NT2/D1 (cell line): ENCODE data around the gene EHD1.

Experiments
- SUZ12 ChIP-seq: IDR thresholded peaks from 2 replicates; pipeline ENCODE4 v1.6.1; 2011; ENCODE audit not compliant: insufficient read length, insufficient read depth; ENCODE audit errors: extremely low read depth
- YY1 ChIP-seq: IDR thresholded peaks from 2 replicates; pipeline ENCODE4 v1.6.1; 2011; ENCODE audit not compliant: insufficient read length, insufficient read depth

DNA sequence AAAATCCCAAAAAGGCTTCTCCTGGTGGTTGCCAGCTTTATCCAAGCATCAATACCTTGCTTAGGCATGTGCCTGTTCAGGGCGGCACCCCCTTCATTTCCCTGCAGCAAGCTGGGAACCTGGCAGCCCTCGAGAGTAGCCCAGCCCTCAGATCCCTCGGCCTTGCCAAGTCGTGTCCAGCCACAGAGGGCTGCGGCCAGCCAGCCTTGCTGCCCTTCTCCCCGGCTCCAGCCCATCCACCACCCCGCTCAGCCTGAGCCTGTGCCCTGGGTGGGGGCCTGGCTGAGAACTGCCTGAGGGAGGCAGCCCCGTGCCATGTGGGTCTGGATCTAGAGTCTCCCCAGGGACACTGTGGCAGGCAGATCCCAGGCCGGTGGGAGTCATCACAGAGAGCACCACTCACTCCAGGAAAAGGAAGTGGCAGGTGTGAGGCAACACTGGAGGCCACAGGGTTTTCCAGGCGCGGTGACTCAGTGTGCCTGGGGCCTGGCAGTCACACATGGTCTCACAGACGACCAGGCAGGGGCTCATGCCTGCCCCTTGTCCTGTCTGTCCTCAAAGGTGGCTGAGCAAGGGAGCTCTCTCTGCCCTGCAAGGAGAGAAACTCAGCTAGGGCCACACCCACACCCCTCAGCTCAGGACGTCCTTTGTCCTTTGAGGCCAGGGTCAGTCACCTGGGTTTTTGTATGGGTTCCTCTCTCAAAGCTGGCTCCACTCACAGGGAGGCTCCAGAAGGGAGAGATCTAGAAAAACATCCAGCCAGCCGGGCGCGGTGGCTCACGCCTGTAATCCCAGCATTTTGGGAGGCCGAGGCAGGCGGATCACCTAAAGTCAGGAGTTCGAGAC, 21.8 kb downstream of the EHD1 start:
- no peak for TF ChIP-seq YY1
- no peak for TF ChIP-seq SUZ12
